Measurements from ENCODE around the gene SLC13A4.
"Not testable (repeated sequence)": the region's sequence is repeated elsewhere in the genome, so short reads cannot be mapped to it uniquely, and the experiment has no call there.

The SLC13A4 gene

DNA sequence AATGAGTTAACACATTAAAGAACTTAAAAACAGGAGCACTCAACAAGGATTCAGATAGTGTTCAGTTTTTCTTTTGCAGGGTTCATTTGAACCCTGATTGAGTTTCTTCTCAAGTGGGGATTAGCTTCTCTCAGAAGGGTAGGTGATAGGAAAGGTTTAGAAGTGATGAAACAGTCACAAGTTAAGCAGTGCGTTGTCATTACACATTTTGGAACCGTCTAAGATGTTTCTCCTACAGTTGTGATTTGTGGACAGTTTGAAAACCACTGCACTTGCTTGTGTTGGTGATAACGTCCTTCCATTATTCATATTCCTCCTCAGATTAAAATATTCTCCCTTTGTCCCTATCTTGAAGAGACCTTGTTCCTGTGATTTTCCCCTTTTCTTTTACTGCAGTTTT lies 62.9 kb downstream of the SLC13A4 start:
- no peak for DNase-seq (ENCODE audit: low read depth in 2 of 2)

DNA sequence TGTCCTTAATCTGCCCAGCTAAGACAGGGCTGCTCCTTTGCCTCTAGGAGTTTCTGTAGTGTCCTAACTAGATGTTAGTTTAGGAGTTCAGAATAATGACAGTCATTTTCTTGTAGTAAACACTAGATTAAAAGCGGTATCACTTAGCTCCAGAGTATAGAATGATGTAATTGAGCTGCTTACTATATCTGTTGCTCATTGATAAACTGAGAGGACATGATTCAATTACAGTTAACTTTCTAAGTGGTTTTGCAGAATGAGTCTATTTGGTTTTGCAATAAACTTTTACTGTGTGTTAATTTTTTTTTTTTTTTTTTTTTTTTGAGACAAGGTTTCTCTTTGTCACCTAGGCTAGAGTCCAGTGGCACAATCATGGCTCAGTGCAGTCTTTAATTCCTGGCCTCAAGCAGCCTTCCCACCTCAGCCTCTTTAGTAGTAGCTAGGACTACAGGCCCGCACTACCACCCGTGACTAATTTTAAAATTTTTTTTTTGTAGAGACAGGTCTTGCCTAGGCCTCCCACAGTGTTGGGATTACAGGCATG lies 63.9 kb downstream of the SLC13A4 start:
- DNase-seq (ENCODE audit: low read depth in 2 of 2) = no peak

DNA sequence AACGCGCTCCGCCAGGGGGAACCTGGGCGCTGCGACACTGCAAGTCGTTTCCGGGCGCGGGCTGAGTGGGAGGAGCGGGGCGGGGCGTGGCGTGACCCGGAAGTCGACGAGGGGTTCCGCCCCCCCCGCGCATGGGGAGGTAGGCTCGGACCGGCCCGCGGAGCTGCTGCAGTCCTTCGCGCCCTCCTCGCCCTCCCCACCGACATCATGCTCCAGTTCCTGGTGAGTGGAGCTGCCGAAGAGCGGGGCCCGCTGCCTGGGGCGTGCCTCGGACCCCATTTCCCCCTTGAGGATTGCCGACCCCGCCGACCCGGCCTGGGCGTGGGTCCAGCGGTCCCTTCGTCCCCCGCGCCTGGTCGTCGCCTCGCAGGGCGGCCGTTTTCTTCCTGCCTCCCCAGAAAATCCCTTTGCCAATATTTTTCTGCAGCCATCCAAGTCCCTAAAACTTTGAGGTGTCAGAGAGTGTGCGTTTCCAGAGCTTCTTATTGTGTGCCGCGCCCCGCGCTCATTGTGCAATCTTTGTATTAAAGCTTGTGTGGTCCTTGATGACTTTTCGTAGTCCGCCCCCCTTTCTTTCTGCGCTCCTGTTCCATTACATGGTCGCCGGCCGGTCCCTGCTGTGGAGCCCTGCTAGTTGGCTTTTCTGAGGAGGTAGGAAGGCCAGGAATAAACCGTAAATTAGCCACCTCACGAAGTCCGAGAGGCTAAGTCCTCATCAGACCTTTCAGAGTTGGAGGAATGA lies 65.4 kb downstream of the SLC13A4 start, which contains the start of gene STMP1:
STMP1 (plus strand) TSS at position 142 of the 742 bp plus-strand sequence.
- peak; percentile 91 to 93 for DNase-seq (ENCODE audit: low read depth in 2 of 2)

DNA sequence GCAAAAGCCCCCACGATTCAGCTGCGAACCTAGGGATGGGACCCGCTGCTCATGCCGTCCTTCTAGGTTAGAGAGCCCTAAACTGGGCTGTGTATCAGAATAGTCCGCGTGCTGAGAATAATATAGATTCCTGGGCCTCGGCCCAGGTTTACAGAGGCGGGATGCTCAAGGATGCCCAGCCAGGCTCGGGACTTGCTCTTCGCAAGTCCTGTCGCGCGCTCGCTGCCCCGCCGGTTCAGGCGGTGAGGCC lies 65.9 kb downstream of the SLC13A4 start:
- no peak for DNase-seq (ENCODE audit: low read depth in 2 of 2)

DNA sequence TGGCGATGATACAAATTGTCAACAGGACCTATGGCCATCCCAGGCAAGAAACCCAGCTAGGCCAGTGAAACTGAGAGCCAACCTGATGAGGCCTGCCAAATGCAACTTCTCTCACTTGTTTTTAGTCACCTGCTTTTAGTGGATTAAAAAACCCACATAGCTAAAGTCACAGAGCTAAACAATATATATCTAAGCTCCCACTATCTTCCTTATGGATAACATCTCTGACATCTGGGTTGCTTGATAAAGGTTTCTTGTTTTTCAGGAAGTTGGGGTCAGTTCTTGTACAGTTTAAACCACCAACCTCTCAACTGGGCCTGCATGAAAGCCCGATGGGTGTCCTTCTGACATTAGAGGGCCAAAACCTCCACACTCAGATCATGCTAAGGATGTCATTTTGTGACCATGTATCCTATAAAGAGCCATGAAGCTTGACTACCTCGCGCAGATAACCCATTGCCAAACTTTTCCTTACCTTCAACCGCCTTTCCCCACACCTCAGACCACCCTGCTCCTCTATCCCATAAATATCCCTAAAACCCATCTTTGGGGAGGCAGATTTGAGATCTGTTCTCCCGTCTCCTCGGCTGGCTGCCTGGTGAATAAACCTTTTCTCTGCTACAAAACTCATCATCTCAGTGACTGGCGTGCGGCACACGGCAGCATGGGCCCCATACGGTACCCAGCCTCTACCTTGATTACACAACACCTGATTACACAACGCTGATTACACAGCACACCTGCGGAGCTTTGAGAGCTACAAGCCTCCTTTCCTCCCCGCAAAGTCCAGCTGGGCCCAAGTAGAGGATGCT lies 66.5 kb downstream of the SLC13A4 start:
- no peak for DNase-seq (ENCODE audit: low read depth in 2 of 2)

DNA sequence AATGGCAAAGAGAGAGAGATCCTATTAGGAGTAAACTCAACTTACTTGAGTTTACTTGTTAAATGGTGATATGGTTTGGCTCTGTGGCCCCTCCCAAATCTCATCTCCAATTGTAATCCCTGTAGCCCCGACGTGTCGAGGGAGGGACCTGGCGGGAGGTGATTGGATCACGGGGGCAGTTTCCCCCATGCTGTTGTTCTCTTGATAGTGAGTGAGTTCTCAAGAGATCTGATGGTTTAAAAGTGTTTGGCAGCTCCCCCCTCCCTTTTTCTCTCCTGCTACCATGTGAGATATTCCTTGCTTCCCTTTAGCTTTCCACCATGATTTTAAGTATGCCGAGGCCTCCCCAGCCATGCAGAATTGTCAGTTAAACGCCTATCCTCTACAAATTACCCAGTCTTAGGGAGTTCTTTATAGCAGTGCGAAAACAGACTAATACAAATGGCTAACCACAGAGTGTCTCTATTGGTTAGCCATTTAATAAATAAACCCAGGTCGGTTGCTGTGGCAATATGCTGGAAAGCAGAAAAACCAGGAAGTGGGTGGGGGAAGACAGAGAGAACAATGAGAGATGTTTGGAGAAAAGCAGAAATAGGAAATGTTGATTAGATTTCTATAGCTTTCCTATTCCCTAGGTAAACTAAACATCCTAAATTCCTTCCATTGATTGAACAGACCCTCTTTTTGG lies 68.7 kb downstream of the SLC13A4 start:
- no peak for DNase-seq (ENCODE audit: low read depth in 2 of 2)

DNA sequence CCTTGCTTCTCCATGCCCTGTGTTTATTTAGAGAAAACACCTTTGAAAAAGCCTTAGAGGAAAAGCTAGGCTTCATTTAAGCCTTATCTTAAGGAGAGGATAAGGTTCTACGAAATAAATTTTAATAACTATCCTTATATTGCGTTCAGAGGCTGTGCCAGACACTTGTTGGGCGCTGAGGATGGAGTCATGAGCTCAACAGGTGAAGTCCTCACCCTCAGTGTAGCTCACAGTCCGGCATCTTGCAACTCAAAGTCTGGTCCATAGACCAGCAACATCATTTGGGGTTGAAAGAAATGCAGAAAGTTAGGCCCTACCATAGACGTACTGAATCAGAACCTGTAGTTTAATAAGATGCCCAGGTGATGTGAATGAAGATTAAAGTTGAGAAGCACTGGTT lies 69.4 kb downstream of the SLC13A4 start:
- DNase-seq (ENCODE audit: low read depth in 2 of 2) = no peak

DNA sequence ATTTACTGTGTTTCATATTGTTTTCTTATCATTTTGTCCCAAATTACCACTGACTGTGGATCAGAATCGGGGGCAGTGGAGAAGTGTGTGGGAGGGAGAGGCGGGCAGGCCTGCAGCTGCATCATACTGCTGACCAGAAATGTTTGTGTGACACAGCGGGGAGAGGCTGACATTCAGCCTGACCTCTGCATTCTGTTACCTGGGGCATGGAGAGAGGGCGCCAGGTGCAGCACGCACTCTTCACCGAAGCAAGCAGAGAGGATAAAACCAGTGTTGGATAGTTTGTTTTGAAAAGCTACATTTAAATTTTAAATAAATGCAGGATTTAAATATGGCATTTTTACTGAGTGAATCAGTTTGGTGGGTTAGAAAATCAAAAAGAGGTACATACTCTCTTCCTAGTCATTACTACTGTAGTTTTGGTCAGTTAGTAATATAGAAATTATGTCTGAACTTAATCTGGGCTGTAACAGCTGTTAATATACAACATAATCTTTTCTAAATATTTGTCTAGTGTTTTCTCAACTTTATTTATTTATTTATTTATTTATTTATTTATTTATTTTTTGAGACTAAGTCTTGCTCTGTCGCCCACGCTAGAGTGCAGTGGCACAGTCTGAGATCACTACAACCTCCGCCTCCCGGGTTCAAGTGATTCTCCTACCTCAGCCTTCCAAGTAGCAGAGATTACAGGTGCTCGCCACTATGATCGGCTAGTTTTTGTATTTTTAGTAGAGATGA lies 74.5 kb downstream of the SLC13A4 start:
- DNase-seq (ENCODE audit: low read depth in 2 of 2) = no peak

DNA sequence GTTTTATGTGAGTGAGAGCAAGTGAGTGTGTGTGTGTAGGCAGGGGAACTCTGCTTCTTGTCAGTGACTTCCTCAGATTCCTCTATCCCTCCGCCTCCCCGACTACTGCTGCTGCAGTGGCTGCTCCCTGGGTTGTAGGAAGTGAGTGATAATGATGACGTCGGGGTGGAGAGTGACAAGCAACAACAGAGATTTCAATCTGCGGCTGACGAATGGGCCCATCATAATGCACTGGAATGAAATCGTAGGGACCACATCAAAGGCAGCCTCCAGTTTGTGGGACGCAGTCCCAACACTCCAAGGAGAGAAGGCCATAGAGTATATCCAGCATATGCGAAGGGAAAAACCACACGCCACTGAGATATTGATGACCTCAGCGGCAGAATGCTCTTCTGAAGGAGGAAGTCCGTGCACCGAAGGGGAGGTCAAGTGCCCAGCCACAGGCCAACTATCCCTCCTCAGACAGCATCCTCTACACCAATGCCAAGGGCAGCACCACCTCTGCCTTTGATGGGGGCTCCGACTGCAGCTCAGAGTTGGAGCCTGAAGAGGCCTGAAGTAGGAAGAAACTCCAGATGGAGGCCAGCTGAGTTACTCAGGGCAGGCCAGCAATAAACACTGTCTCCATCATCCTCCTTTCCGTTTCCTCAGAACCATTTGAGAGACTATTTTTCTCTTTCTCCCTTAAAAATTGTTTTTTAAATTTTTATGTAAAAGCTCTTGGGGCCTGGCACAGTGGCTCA lies 77.0 kb downstream of the SLC13A4 start:
- DNase-seq (ENCODE audit: low read depth in 2 of 2) = no peak

DNA sequence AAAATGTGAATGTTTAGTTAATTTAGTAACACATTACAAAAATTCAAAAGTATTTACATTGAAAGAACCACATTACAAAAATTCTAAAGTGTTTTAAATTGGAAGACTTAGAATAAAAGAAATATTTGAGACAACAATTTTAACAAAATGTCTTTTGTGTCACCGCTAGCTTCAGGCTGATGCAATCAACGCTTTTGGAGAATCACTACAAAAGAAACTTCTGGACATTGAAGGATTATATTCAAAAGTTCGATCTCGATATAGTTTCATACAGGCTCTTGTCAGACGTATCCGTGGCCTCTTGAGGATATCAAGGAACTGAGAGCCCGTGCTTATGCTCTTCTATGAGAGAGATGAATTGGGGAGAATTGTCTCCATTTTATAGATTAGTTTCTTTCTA lies 79.8 kb downstream of the SLC13A4 start:
- DNase-seq (ENCODE audit: low read depth in 2 of 2) = no peak

DNA sequence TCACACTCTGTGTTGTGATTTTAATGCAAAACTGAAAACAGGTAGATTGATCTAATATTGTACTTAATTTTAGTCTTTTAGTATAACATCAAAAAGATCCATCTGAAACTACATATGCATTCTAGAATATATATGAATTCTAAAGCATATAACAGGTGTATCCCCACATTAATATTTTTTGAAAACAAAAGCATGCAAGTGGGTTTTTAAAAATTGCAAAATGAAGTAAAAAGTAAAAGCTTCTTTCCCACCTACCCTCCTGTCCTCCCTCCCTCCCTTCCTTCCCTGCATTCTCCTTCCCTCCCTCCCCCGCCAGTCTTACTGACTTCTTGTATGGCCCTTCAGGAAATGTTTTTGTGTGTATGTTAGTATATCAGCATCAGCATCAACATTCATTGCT lies 80.2 kb downstream of the SLC13A4 start:
- DNase-seq (ENCODE audit: low read depth in 2 of 2) = no peak

DNA sequence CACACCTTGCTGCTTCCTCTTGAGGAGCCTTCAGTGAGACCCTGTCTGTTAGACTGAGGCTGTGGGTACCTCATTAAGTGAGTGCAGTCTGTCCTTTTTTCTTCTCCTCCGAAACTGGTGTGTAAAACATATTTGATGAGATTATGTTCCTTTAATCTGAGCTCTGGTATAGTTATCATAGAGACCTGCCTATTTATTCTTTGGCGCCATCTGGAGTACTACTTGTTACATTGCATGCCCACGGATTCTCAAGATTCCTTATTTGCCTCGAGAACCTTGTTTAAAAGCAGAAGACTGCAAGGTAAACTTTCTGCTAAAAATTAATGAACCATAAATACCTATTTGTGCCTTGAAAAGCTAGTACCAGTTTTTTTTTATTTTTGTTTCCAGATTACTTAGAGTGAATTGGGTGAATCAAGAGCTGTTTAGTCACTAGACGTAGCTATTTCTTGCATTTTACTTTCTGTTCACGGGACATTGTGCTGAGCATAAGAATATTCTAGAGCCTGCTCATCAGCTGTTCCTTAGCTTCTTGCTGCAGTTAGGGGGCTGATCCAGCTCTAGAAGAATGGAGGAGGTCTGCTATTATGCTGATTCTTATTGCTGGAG lies 82.6 kb downstream of the SLC13A4 start:
- DNase-seq (ENCODE audit: low read depth in 2 of 2) = no peak

DNA sequence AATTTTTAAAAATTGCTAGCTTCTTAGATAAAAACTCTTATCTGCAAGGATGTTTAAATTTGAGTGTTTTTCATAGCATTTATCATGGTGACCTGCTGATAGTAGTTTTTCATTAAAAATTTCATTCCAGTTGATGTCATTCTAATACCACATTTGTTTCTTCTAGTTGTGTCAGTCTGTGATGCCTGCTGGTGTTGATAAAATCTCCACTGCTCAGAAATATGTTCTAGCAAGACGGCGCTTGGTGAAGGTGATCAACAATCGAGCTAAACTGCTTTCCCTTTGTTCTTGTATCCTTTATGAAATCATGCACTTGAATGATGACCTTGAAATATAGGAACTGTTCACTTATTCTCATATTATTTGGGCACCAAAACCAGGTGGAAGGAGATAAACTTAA lies 83.3 kb downstream of the SLC13A4 start:
- DNase-seq (ENCODE audit: low read depth in 2 of 2) = no peak

DNA sequence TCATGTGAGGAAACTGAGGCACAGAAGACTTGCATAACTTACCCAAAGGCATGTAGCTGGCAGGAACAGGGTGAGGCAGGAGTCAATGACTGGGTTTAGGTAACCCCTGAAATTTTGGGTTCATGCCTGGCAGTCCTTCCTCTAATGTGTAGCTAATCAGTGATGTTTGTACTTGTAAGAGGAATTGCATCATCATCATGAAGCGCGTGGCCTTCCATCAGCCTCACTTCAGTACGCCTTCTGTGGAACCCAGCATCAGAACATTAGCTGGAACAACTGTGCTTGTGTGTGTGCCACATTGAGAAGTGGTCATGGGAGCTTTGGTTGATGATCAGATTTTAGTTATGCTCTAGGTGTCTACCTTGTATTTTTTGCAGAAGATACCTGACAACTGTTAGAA lies 83.8 kb downstream of the SLC13A4 start:
- DNase-seq (ENCODE audit: low read depth in 2 of 2) = no peak

DNA sequence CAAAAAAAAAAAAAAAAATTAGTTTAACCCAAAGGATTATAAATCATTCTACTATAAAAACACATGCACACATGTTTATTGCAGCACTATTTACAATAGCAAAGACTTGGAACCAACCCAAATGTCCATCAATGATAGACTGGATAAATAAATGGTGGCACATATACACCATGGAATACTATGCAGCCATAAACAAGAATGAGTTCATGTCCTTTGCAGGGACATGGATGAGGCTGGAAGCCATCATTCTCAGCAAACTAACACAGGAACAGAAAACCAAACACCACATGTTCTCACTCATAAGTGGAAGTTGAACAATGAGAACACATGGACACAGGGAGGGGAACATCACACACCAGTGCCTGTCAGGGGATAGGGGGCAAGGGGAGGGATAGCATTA lies 88.3 kb downstream of the SLC13A4 start:
- DNase-seq (ENCODE audit: low read depth in 2 of 2) = not testable (repeated sequence)

DNA sequence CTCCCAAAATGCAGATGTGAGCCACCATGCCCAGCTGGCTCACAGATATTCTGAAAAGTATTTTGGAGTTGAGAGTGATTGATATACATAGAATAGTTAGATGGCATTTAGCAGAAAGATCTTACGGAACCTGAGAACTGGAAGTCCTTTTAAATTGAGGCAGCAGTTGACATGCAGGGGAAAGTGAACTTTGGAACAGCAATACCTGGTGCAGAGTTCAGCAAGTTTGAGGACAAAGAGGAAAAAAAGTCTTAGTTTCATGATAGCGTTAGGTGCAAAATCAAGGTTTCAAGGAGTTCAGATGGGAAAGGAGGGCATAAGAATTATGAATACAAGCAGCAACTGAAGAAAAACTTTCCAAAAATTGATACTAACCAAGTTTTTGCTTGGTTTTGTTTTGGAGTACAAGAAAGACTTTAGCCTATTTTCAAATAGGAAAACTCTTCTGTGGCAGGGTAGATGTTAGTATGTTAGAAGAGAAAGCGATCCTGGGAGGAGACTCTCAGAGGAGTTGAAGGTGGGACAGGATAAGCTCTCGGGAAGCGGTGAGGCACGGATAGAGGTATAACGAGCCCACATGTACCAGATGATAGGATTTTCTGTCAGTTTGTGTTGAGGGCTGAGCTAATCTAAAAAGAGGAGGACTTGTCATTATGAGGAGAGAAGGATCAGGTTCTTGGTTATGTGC lies 93.7 kb downstream of the SLC13A4 start:
- DNase-seq (ENCODE audit: low read depth in 2 of 2) = no peak
